ENCODE results near the gene NDUFS6.

- TF ChIP-seq POLR2A (IDR thresholded peaks at IDR 0.05; ENCODE audit: low read depth, low read length) (no peak), POLR2AphosphoS5 (IDR thresholded peaks at IDR 0.05; ENCODE audit: low read depth, low read length) (no peak), TAF1 (IDR thresholded peaks at IDR 0.05; ENCODE audit: borderline replicate concordance, low read depth, low read length) (no peak)
Measured at GRCh38 chr5:1753490-1753889, 47.7 kb upstream of the NDUFS6 start.
